Astrocyte (in vitro differentiated cells and primary cell): ENCODE data around the gene CD320. TPM values are rescaled to one million over a fixed set of nuclear protein-coding genes. Genes with fewer than 3 reads are reported as not detected.

Experiments used
- DNase-seq: peaks from one replicate; pipeline ENCODE4 v3.0.0-alpha.2; 2010; ENCODE audit warnings: low read depth
- FAIRE-seq: peaks from 2 replicates; lab custom pipeline; 2011; peaks lifted over from hg19 to GRCh38; lab: Jason Lieb, UNC
- H2AFZ ChIP-seq: 2 replicates; pipeline ENCODE4 v1.6.0; 2012; ENCODE audit warnings: low read depth, low read length, inconsistent platforms
- H3K27ac ChIP-seq: 2 replicates; pipeline ENCODE4 v1.5.1; 2011; ENCODE audit warnings: low read depth, low read length, inconsistent platforms
- H3K27me3 ChIP-seq: 2 replicates; pipeline ENCODE4 v1.6.0; 2011; ENCODE audit warnings: low read length, inconsistent platforms; ENCODE audit not compliant: insufficient read depth
- H3K36me3 ChIP-seq: 2 replicates; pipeline ENCODE4 v1.5.1; 2011; ENCODE audit warnings: low read length, inconsistent platforms; ENCODE audit not compliant: insufficient read depth
- H3K4me1 ChIP-seq: 2 replicates; pipeline ENCODE4 v1.5.1; 2011; ENCODE audit warnings: low read length, inconsistent platforms; ENCODE audit not compliant: insufficient read depth
- H3K4me2 ChIP-seq: 2 replicates; pipeline ENCODE4 v1.6.0; 2012; ENCODE audit warnings: low read length, inconsistent platforms
- H3K4me3 ChIP-seq: 2 replicates; pipeline ENCODE4 v1.5.1; 2011; ENCODE audit warnings: low read depth, mild to moderate bottlenecking, low read length, inconsistent platforms; ENCODE audit not compliant: insufficient read depth
- H3K79me2 ChIP-seq: 2 replicates; pipeline ENCODE4 v1.6.0; 2012; ENCODE audit warnings: mild to moderate bottlenecking, low read length, inconsistent platforms; ENCODE audit not compliant: insufficient read depth
- H3K9ac ChIP-seq: 2 replicates; pipeline ENCODE4 v1.6.0; 2012; ENCODE audit warnings: mild to moderate bottlenecking, low read length, inconsistent platforms
- H3K9me3 ChIP-seq: 2 replicates; pipeline ENCODE4 v1.5.1; 2012; ENCODE audit warnings: low read depth, mild to moderate bottlenecking, low read length, inconsistent platforms; ENCODE audit not compliant: insufficient read depth
- H4K20me1 ChIP-seq: 2 replicates; pipeline ENCODE4 v1.6.0; 2012; ENCODE audit warnings: low read length, inconsistent platforms; ENCODE audit not compliant: insufficient read depth
- H3K27ac Mint-ChIP-seq: one replicate; pipeline ENCODE4 v1.8.0; 2021; ENCODE audit warnings: mild to moderate bottlenecking, mixed read lengths; ENCODE audit not compliant: unreplicated experiment
- H3K27me3 Mint-ChIP-seq: one replicate; pipeline ENCODE4 v1.8.0; 2021; ENCODE audit warnings: low read depth, mixed read lengths; ENCODE audit not compliant: unreplicated experiment
- H3K36me3 Mint-ChIP-seq: one replicate; pipeline ENCODE4 v1.8.0; 2021; ENCODE audit warnings: low read depth, mixed read lengths; ENCODE audit not compliant: unreplicated experiment
- H3K4me1 Mint-ChIP-seq: one replicate; pipeline ENCODE4 v1.8.0; 2021; ENCODE audit warnings: low read depth, mixed read lengths; ENCODE audit not compliant: unreplicated experiment
- H3K4me3 Mint-ChIP-seq: one replicate; pipeline ENCODE4 v1.8.0; 2021; ENCODE audit warnings: mild to moderate bottlenecking, moderate library complexity, mixed read lengths; ENCODE audit not compliant: unreplicated experiment
- H3K9me3 Mint-ChIP-seq: one replicate; pipeline ENCODE4 v1.8.0; 2021; ENCODE audit warnings: mild to moderate bottlenecking, mixed read lengths; ENCODE audit not compliant: unreplicated experiment
- CTCF ChIP-seq: IDR thresholded peaks from 2 replicates; pipeline ENCODE4 v1.5.1; 2011; ENCODE audit warnings: low read depth, mild to moderate bottlenecking, inconsistent platforms, low read length, moderate library complexity; ENCODE audit not compliant: insufficient read depth
- EZH2 ChIP-seq: IDR thresholded peaks from 2 replicates; pipeline ENCODE4 v1.6.1; 2012; ENCODE audit warnings: mild to moderate bottlenecking, low read length, inconsistent platforms; ENCODE audit not compliant: insufficient read depth
- total RNA-seq: library from RNA; stranded (reverse); gene quantifications from 2 replicates; pipeline ENCODE4 v1.2.1, GENCODE V29; 2021

CD320 gene
- total RNA-seq, 1 donor from 2014 or later: 42.2 TPM

GRCh38 chr19:8308891-8309291, 733 bp upstream of the CD320 start:
- FAIRE-seq: no peak
- H3K9me3 ChIP-seq: no peaks in the 10 kb centered on the region
- peaks cover 13% of the 10 kb centered on the region for H3K4me1 ChIP-seq
- Mint-ChIP-seq H3K9me3 (no peaks in the 10 kb centered on the region), H3K27ac (no peak overlapping the region), H3K36me3 (peaks cover 6% of the 10 kb centered on the region), H3K27me3 (peaks cover 4% of the 10 kb centered on the region), H3K4me1 (peaks cover 4% of the 10 kb centered on the region), H3K4me3 (peak overlapping the region; percentile 73)
- peaks cover 4% of the 10 kb centered on the region for H4K20me1 ChIP-seq
- H3K27ac ChIP-seq: peak overlapping the region; percentile 67
- peaks cover 11% of the 10 kb centered on the region for H3K36me3 ChIP-seq
- no peaks in the 10 kb centered on the region for H3K27me3 ChIP-seq
- peak overlapping the region; percentile 82 for H3K9ac ChIP-seq
- peak overlapping the region; percentile 64 for H3K4me3 ChIP-seq
- DNase-seq: no peak
- peak overlapping the region; percentile 98 for H3K4me2 ChIP-seq
- TF ChIP-seq CTCF (no peak), EZH2 (no peak)
- peaks cover 14% of the 10 kb centered on the region for H3K79me2 ChIP-seq
- H2AFZ ChIP-seq: no peak overlapping the region

GRCh38 chr19:8307400-8307964, 676 bp downstream of the CD320 start:
- H3K36me3 ChIP-seq: peaks cover 7% of the 10 kb centered on the region
- peak overlapping the region; percentile 98 for H3K4me2 ChIP-seq
- Mint-ChIP-seq H3K4me1 (peaks cover 4% of the 10 kb centered on the region), H3K9me3 (no peaks in the 10 kb centered on the region), H3K27ac (peak overlapping the region; percentile 69), H3K27me3 (peaks cover 4% of the 10 kb centered on the region), H3K36me3 (peaks cover 6% of the 10 kb centered on the region), H3K4me3 (peak overlapping the region; percentile 87)
- DNase-seq (no peak), FAIRE-seq (no peak)
- H3K79me2 ChIP-seq: peaks cover 14% of the 10 kb centered on the region
- H3K9ac ChIP-seq: peak overlapping the region; percentile 82
- H3K27ac ChIP-seq: peak overlapping the region; percentile 67
- no peaks in the 10 kb centered on the region for H3K9me3 ChIP-seq
- no peak for TF ChIP-seq CTCF
- TF ChIP-seq EZH2: no peak
- H2AFZ ChIP-seq: peak overlapping the region; percentile 90
- H3K4me3 ChIP-seq: peak overlapping the region; percentile 64
- peaks cover 4% of the 10 kb centered on the region for H4K20me1 ChIP-seq
- H3K27me3 ChIP-seq: no peaks in the 10 kb centered on the region
- peaks cover 13% of the 10 kb centered on the region for H3K4me1 ChIP-seq
